Natural killer cell (primary cell): ENCODE results near the gene KCNT2. TPM values are rescaled to one million over a fixed set of nuclear protein-coding genes. Genes with fewer than 3 reads are reported as not detected.

Source experiments
- ATAC-seq, 3 donors: fragments of 150-1000 bp in 2 of 3; fragments of 200-7000 bp in 1 of 3; cut with Tn5 transposase; 1 replicate in 1 of 3; 2 replicates in 2 of 3; pipeline ENCODE4 v1.10.0; 2021; ENCODE audit warnings: mild to moderate bottlenecking in 2 of 3, moderate library complexity in 2 of 3
- DNase-seq, 2 donors: peaks; one replicate each; pipeline versions ENCODE4 v3.0.0 to v3.0.0-alpha.2; 2013 to 2021; ENCODE audit warnings: mixed read lengths in 1 of 2
- H3K27ac ChIP-seq: one replicate; pipeline ENCODE4 v1.5.1; 2013; ENCODE audit warnings: mild to moderate bottlenecking, low read length
- H3K27me3 ChIP-seq: one replicate; pipeline ENCODE4 v1.6.1; 2013; ENCODE audit warnings: low read length; ENCODE audit not compliant: control insufficient read depth, insufficient read depth
- H3K36me3 ChIP-seq: one replicate; pipeline ENCODE4 v1.6.1; 2013; ENCODE audit warnings: low read length; ENCODE audit not compliant: control insufficient read depth, insufficient read depth
- H3K4me1 ChIP-seq: one replicate; pipeline ENCODE4 v1.6.1; 2013; ENCODE audit warnings: low read length; ENCODE audit not compliant: control insufficient read depth, insufficient read depth
- H3K4me3 ChIP-seq: one replicate; pipeline ENCODE4 v1.5.1; 2013; ENCODE audit warnings: low read length
- H3K9me3 ChIP-seq: one replicate; pipeline ENCODE4 v1.6.1; 2013; ENCODE audit warnings: low read length; ENCODE audit not compliant: control insufficient read depth, insufficient read depth
- H3K27ac Mint-ChIP-seq, 2 donors: one replicate each; pipeline ENCODE4 v1.8.0; 2022; ENCODE audit warnings: mild to moderate bottlenecking in 2 of 2, mixed read lengths in 2 of 2, moderate library complexity in 1 of 2
- H3K27me3 Mint-ChIP-seq, 2 donors: one replicate each; pipeline ENCODE4 v1.8.0; 2022; ENCODE audit warnings: low read depth in 2 of 2, mixed read lengths in 2 of 2
- H3K36me3 Mint-ChIP-seq: one replicate; pipeline ENCODE4 v1.8.0; 2022; ENCODE audit warnings: mixed read lengths
- H3K4me1 Mint-ChIP-seq, 2 donors: one replicate each; pipeline ENCODE4 v1.8.0; 2022; ENCODE audit warnings: mixed read lengths in 2 of 2
- H3K4me3 Mint-ChIP-seq: one replicate; pipeline ENCODE4 v1.8.0; 2022; ENCODE audit warnings: mild to moderate bottlenecking, moderate library complexity, mixed read lengths
- H3K9me3 Mint-ChIP-seq, 2 donors: one replicate each; pipeline ENCODE4 v1.8.0; 2022; ENCODE audit warnings: mixed read lengths in 2 of 2
- WGBS: methylation state at CpG from one replicate; pipeline ENCODE4 v1.1.7; 2013; ENCODE audit warnings: missing lambda C conversion rate; ENCODE audit not compliant: insufficient coverage; 5-methylcytosine and 5-hydroxymethylcytosine counted together
- intact Hi-C: fragments of 100-400 bp; cut with micrococcal nuclease; formaldehyde crosslinking; loops from one replicate; pipeline ENCODE4 v1.14.2; 2022
- total RNA-seq, 4 donors: library from RNA; stranded (reverse); fragments of 120-200 nt in 1 of 4; gene quantifications; one replicate each; pipeline versions ENCODE4 v1.2.3 to v1.2.4, GENCODE V29; 2013 to 2022
- TF ChIP-seq, protein P1 (sequence below): fragments of 200-600 bp; IDR thresholded peaks from one replicate; pipeline ENCODE4 v1.8.0; 2022; ENCODE audit warnings: antibody characterized with exemption

KCNT2 gene
- total RNA-seq, 3 donors from 2014 or later (not counting 1 experiment from before 2014, with no cell fraction given) = not detected

DNA sequence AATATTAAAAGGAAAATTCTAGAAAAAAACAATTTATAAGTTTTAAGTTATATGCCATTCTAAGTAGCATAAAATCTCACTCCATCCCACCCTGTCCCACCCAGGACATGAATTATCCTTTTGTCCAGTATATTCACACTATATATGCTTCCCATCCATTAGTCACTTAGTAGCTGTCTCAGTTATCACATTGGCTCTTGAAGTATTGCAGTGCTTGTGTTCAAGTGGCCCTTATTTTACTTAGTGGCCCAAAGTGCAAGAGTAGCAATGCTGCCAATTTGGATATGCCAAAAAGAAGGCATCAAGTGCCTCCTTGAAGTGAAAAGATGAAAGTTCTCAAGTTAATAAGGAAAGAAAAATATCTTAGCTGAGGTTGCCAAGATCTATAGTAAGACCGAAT lies 192.3 kb downstream of the KCNT2 start:
- Mint-ChIP-seq H3K4me3 (no peak overlapping the region), H3K4me1 (no peaks in the 10 kb centered on the region), H3K36me3 (no peaks in the 10 kb centered on the region), H3K27ac (no peak overlapping the region), H3K9me3 (peaks cover 4 to 18% of the 10 kb centered on the region in 2 donors), H3K27me3 (no peaks in the 10 kb centered on the region)
- ATAC-seq = no peak
- 100% methylated on average over 1 of the region's 1 CpG for WGBS
- H3K27ac ChIP-seq = no peak overlapping the region
- intact Hi-C loops = no loop called here
- H3K4me3 ChIP-seq = no peak overlapping the region
- H3K9me3 ChIP-seq = no peaks in the 10 kb centered on the region
- no peak for DNase-seq
- no peaks in the 10 kb centered on the region for H3K36me3 ChIP-seq
- TF ChIP-seq, protein P1, sequence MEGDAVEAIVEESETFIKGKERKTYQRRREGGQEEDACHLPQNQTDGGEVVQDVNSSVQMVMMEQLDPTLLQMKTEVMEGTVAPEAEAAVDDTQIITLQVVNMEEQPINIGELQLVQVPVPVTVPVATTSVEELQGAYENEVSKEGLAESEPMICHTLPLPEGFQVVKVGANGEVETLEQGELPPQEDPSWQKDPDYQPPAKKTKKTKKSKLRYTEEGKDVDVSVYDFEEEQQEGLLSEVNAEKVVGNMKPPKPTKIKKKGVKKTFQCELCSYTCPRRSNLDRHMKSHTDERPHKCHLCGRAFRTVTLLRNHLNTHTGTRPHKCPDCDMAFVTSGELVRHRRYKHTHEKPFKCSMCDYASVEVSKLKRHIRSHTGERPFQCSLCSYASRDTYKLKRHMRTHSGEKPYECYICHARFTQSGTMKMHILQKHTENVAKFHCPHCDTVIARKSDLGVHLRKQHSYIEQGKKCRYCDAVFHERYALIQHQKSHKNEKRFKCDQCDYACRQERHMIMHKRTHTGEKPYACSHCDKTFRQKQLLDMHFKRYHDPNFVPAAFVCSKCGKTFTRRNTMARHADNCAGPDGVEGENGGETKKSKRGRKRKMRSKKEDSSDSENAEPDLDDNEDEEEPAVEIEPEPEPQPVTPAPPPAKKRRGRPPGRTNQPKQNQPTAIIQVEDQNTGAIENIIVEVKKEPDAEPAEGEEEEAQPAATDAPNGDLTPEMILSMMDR = no peak
- H3K27me3 ChIP-seq = no peaks in the 10 kb centered on the region
- no peaks in the 10 kb centered on the region for H3K4me1 ChIP-seq

DNA sequence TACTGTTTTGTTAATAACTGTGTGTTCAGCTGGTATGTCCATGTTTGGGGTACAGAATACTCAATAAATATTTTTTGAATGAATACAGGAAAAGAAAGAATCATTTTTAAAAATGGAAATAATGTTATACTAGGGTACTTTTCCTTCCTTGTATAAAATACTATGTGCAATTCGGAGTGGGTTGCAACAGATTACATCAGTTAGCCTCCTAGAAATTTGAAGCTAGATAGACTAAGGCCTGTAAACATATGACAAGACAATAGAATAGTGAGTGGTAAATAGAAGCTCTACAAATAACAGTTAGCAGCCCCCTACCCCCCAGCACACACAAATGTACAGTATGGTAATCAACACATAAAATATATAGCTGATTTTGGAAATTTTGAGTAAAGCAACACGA lies 195.9 kb downstream of the KCNT2 start:
- no peaks in the 10 kb centered on the region for H3K36me3 ChIP-seq
- no peak overlapping the region for H3K27ac ChIP-seq
- ATAC-seq (no peak), DNase-seq (no peak)
- H3K27ac Mint-ChIP-seq = no peak overlapping the region
- no peaks in the 10 kb centered on the region for H3K27me3 Mint-ChIP-seq
- TF ChIP-seq, protein P1 = no peak
- H3K9me3 ChIP-seq = peaks cover 2% of the 10 kb centered on the region
- peaks cover 10 to 17% of the 10 kb centered on the region in 2 donors for H3K9me3 Mint-ChIP-seq
- H3K4me3 ChIP-seq = no peak overlapping the region
- H3K4me3 Mint-ChIP-seq = no peak overlapping the region
- no CpG with 5 or more reads among the region's 2 CpGs for WGBS
- H3K36me3 Mint-ChIP-seq = no peaks in the 10 kb centered on the region
- no peaks in the 10 kb centered on the region for H3K4me1 Mint-ChIP-seq
- intact Hi-C loops = no loop called here
- no peaks in the 10 kb centered on the region for H3K4me1 ChIP-seq
- no peaks in the 10 kb centered on the region for H3K27me3 ChIP-seq

DNA sequence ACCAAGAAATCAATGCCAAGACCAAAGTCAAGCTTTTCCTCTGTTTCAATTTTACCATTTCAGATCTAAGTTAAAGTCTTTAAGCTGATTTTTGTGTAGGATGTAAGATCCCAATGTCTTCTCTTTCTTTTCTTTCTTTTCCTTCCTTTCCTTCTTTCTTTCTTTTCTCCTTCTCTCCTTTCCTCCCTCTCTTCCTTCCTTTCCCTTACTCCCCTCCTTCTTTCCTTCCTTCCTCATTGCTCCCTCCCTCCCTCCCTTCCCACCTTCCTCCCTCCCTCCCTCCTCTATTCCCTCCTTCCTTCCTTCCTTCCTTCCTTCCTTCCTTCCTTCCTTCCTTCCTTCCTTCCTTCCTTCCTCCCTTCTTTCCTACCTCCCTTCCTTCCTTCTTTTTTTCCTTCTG lies 197.5 kb downstream of the KCNT2 start:
- Mint-ChIP-seq H3K9me3 (peaks cover 10 to 12% of the 10 kb centered on the region in 2 donors), H3K36me3 (no peaks in the 10 kb centered on the region), H3K4me3 (no peak overlapping the region), H3K27ac (no peak overlapping the region), H3K4me1 (no peaks in the 10 kb centered on the region), H3K27me3 (no peaks in the 10 kb centered on the region)
- H3K27me3 ChIP-seq = no peaks in the 10 kb centered on the region
- no peak overlapping the region for H3K4me3 ChIP-seq
- H3K4me1 ChIP-seq = no peaks in the 10 kb centered on the region
- TF ChIP-seq, protein P1 = no peak
- no peak overlapping the region for H3K27ac ChIP-seq
- H3K36me3 ChIP-seq = no peaks in the 10 kb centered on the region
- intact Hi-C loops = no loop called here
- ATAC-seq (no peak), DNase-seq (no peak)
- peaks cover 2% of the 10 kb centered on the region for H3K9me3 ChIP-seq

DNA sequence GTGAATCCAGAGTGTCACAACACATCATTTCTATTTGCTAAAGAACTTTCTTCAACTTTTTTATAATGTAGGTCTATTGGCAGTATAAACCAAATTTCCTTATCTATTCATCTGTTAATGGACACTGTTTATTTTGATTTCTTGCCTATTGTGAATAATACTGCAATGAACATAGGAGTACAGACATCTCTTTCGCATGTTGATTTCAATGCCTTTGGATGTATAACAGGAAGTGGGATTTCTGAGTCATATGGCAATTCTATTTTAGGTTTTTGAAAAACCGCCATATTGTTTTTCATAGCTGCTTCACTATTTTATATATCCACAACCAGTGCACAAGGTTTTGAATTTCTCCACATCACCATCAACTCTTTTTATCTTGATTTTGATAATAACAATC lies 198.7 kb downstream of the KCNT2 start:
- Mint-ChIP-seq H3K27ac (no peak overlapping the region), H3K4me3 (no peak overlapping the region)

More for the DNA sequence above, 198.7 kb downstream of the KCNT2 start:
- H3K27me3 Mint-ChIP-seq = no peaks in the 10 kb centered on the region
- H3K4me1 Mint-ChIP-seq = no peaks in the 10 kb centered on the region
- 100% methylated on average over 1 of the region's 2 CpGs for WGBS
- Histone ChIP-seq H3K4me3 (no peak overlapping the region), H3K27ac (no peak overlapping the region), H3K27me3 (no peaks in the 10 kb centered on the region), H3K4me1 (no peaks in the 10 kb centered on the region), H3K36me3 (no peaks in the 10 kb centered on the region), H3K9me3 (peaks cover 2% of the 10 kb centered on the region)
- peaks cover 10 to 12% of the 10 kb centered on the region in 2 donors for H3K9me3 Mint-ChIP-seq
- DNase-seq (no peak), ATAC-seq (no peak)
- TF ChIP-seq, protein P1 = no peak
- intact Hi-C loops = no loop called here
- H3K36me3 Mint-ChIP-seq = no peaks in the 10 kb centered on the region
